ENCODE results near the gene NPAS3. TPM values are rescaled to one million over a fixed set of nuclear protein-coding genes. Genes with fewer than 3 reads are reported as not detected.

NPAS3 gene
- total and polyA plus RNA-seq, 4 experiments from 2014 or later: not detected

- CTCF ChIA-PET (ENCODE audit: partially characterized antibody): interaction anchor here (1.3 kb wide), 1 partner anchor 9 kb away, joined by 3 read pairs; no protein-coding TSS in a partner anchor
- no peak overlapping the region for H3K27ac Mint-ChIP-seq
- no peaks in the 10 kb centered on the region for H3K27me3 Mint-ChIP-seq
- Histone ChIP-seq H3K27ac (ENCODE audit: low read depth, low read length) (no peak overlapping the region), H3K27me3 (ENCODE audit: insufficient read depth, low read length) (no peaks in the 10 kb centered on the region), H3K4me1 (ENCODE audit: insufficient read depth, low read length) (no peaks in the 10 kb centered on the region), H3K4me3 (ENCODE audit: low read length in 2 of 2) (no peak overlapping the region), H3K9me3 (ENCODE audit: control insufficient read depth in 1 of 2, low read length in 2 of 2) (no peaks in the 10 kb centered on the region), H3K36me3 (ENCODE audit: insufficient read depth, low read length) (no peaks in the 10 kb centered on the region)
- POLR2A ChIA-PET (ENCODE audit: partially characterized antibody): no interaction called here
- H3K4me1 Mint-ChIP-seq: no peaks in the 10 kb centered on the region
- intact Hi-C loops (cut with micrococcal nuclease): no loop called here
- DNase-seq: no peak
- H3K36me3 Mint-ChIP-seq: no peaks in the 10 kb centered on the region
- no peak overlapping the region for H3K4me3 Mint-ChIP-seq
- peaks cover 0 to 3% (median under 1%) of the 10 kb centered on the region in 8 donors for H3K9me3 Mint-ChIP-seq
Measured at GRCh38 chr14:33414041-33414440, 475.4 kb downstream of the NPAS3 start.

- peaks cover 0 to 2% of the 10 kb centered on the region in 2 donors for H3K27me3 Mint-ChIP-seq
- H3K36me3 Mint-ChIP-seq: no peaks in the 10 kb centered on the region
- Histone ChIP-seq H3K4me3 (ENCODE audit: low read length in 2 of 2) (no peak overlapping the region), H3K27ac (ENCODE audit: low read depth, low read length) (no peak overlapping the region), H3K36me3 (ENCODE audit: insufficient read depth, low read length) (no peaks in the 10 kb centered on the region), H3K9me3 (ENCODE audit: control insufficient read depth in 1 of 2, low read length in 2 of 2) (no peaks in the 10 kb centered on the region), H3K4me1 (ENCODE audit: insufficient read depth, low read length) (no peaks in the 10 kb centered on the region), H3K27me3 (ENCODE audit: insufficient read depth, low read length) (no peaks in the 10 kb centered on the region)
- no peak for DNase-seq
- intact Hi-C loops (cut with micrococcal nuclease): no loop called here
- no peak overlapping the region for H3K27ac Mint-ChIP-seq
- peaks cover 0 to 2% (median 0%) of the 10 kb centered on the region in 8 donors for H3K9me3 Mint-ChIP-seq
- no peak overlapping the region for H3K4me3 Mint-ChIP-seq
- ChIA-PET CTCF (ENCODE audit: partially characterized antibody) (no interaction called here), POLR2A (ENCODE audit: partially characterized antibody) (no interaction called here)
- no peaks in the 10 kb centered on the region for H3K4me1 Mint-ChIP-seq
Measured at GRCh38 chr14:33420051-33420627, 481.5 kb downstream of the NPAS3 start.

- no peak overlapping the region for H3K4me3 Mint-ChIP-seq
- intact Hi-C loops (cut with micrococcal nuclease): no loop called here
- no peak overlapping the region for H3K27ac Mint-ChIP-seq
- Histone ChIP-seq H3K9me3 (ENCODE audit: control insufficient read depth in 1 of 2, low read length in 2 of 2) (no peaks in the 10 kb centered on the region), H3K36me3 (ENCODE audit: insufficient read depth, low read length) (no peaks in the 10 kb centered on the region), H3K4me1 (ENCODE audit: insufficient read depth, low read length) (no peaks in the 10 kb centered on the region), H3K27me3 (ENCODE audit: insufficient read depth, low read length) (no peaks in the 10 kb centered on the region), H3K4me3 (ENCODE audit: low read length in 2 of 2) (no peak overlapping the region), H3K27ac (ENCODE audit: low read depth, low read length) (no peak overlapping the region)
- ChIA-PET CTCF (ENCODE audit: partially characterized antibody) (no interaction called here), POLR2A (ENCODE audit: partially characterized antibody) (no interaction called here)
- H3K4me1 Mint-ChIP-seq: no peaks in the 10 kb centered on the region
- no peaks in the 10 kb centered on the region for H3K27me3 Mint-ChIP-seq
- H3K36me3 Mint-ChIP-seq: no peaks in the 10 kb centered on the region
- no peaks in the 10 kb centered on the region for H3K9me3 Mint-ChIP-seq
- no peak for DNase-seq
Measured at GRCh38 chr14:33430414-33431035, 491.8 kb downstream of the NPAS3 start.

GRCh38 chr14:33432407-33433023 lies 493.8 kb downstream of the NPAS3 start:
- H3K27me3 ChIP-seq (ENCODE audit: insufficient read depth, low read length): no peaks in the 10 kb centered on the region
- no peaks in the 10 kb centered on the region for H3K9me3 ChIP-seq (ENCODE audit: control insufficient read depth in 1 of 2, low read length in 2 of 2)
- H3K4me1 ChIP-seq (ENCODE audit: insufficient read depth, low read length): peaks cover 10% of the 10 kb centered on the region
- peaks cover 0 to 2% (median 0%) of the 10 kb centered on the region in 8 donors for H3K9me3 Mint-ChIP-seq
- no peak for DNase-seq
- no peaks in the 10 kb centered on the region for H3K36me3 ChIP-seq (ENCODE audit: insufficient read depth, low read length)
- no peak overlapping the region for H3K27ac Mint-ChIP-seq
- POLR2A ChIA-PET (ENCODE audit: partially characterized antibody): no interaction called here
- H3K4me3 Mint-ChIP-seq: no peak overlapping the region
- H3K4me1 Mint-ChIP-seq: peaks cover 6 to 11% (median 9%) of the 10 kb centered on the region in 4 donors
- no peaks in the 10 kb centered on the region for H3K36me3 Mint-ChIP-seq
- H3K27ac ChIP-seq (ENCODE audit: low read depth, low read length): no peak overlapping the region
- CTCF ChIA-PET (ENCODE audit: partially characterized antibody): no interaction called here
- intact Hi-C loops (cut with micrococcal nuclease): loop anchor here (2.0 kb wide), 1 partner anchor 856 kb away; no protein-coding TSS in a partner anchor
- H3K27me3 Mint-ChIP-seq: no peaks in the 10 kb centered on the region
- H3K4me3 ChIP-seq (ENCODE audit: low read length in 2 of 2): no peak overlapping the region

- H3K4me1 Mint-ChIP-seq: peaks cover 6 to 11% (median 9%) of the 10 kb centered on the region in 4 donors
- DNase-seq: no peak
- POLR2A ChIA-PET (ENCODE audit: partially characterized antibody): no interaction called here
- intact Hi-C loops (cut with micrococcal nuclease): loop anchor here (2.0 kb wide), 1 partner anchor 857 kb away; no protein-coding TSS in a partner anchor
- no peak overlapping the region for H3K27ac Mint-ChIP-seq
- Histone ChIP-seq H3K9me3 (ENCODE audit: control insufficient read depth in 1 of 2, low read length in 2 of 2) (no peaks in the 10 kb centered on the region), H3K27ac (ENCODE audit: low read depth, low read length) (no peak overlapping the region), H3K4me1 (ENCODE audit: insufficient read depth, low read length) (peaks cover 10% of the 10 kb centered on the region), H3K4me3 (ENCODE audit: low read length in 2 of 2) (no peak overlapping the region), H3K36me3 (ENCODE audit: insufficient read depth, low read length) (no peaks in the 10 kb centered on the region), H3K27me3 (ENCODE audit: insufficient read depth, low read length) (no peaks in the 10 kb centered on the region)
- peaks cover 0 to 4% (median 0%) of the 10 kb centered on the region in 8 donors for H3K9me3 Mint-ChIP-seq
- no peaks in the 10 kb centered on the region for H3K27me3 Mint-ChIP-seq
- H3K4me3 Mint-ChIP-seq: no peak overlapping the region
- CTCF ChIA-PET (ENCODE audit: partially characterized antibody): no interaction called here
- H3K36me3 Mint-ChIP-seq: no peaks in the 10 kb centered on the region
Measured at GRCh38 chr14:33433396-33433795, 494.7 kb downstream of the NPAS3 start.

GRCh38 chr14:33435911-33436689 lies 497.4 kb downstream of the NPAS3 start:
- Mint-ChIP-seq H3K27me3 (no peaks in the 10 kb centered on the region), H3K36me3 (no peaks in the 10 kb centered on the region), H3K4me1 (peaks cover 6 to 11% (median 9%) of the 10 kb centered on the region in 4 donors), H3K9me3 (peaks cover 0 to 4% (median 0%) of the 10 kb centered on the region in 8 donors), H3K27ac (peak overlapping the region in 1 of 7 donors; percentile 61), H3K4me3 (no peak overlapping the region)
- peaks cover 10% of the 10 kb centered on the region for H3K4me1 ChIP-seq (ENCODE audit: insufficient read depth, low read length)
- intact Hi-C loops (cut with micrococcal nuclease): no loop called here
- H3K27me3 ChIP-seq (ENCODE audit: insufficient read depth, low read length): no peaks in the 10 kb centered on the region
- H3K9me3 ChIP-seq (ENCODE audit: control insufficient read depth in 1 of 2, low read length in 2 of 2): no peaks in the 10 kb centered on the region
- DNase-seq: no peak
- H3K27ac ChIP-seq (ENCODE audit: low read depth, low read length): no peak overlapping the region
- CTCF ChIA-PET (ENCODE audit: partially characterized antibody): no interaction called here
- no peaks in the 10 kb centered on the region for H3K36me3 ChIP-seq (ENCODE audit: insufficient read depth, low read length)
- POLR2A ChIA-PET (ENCODE audit: partially characterized antibody): no interaction called here
- H3K4me3 ChIP-seq (ENCODE audit: low read length in 2 of 2): no peak overlapping the region

- no peak for DNase-seq
- H3K27me3 ChIP-seq (ENCODE audit: insufficient read depth, low read length): no peaks in the 10 kb centered on the region
- H3K27ac ChIP-seq (ENCODE audit: low read depth, low read length): no peak overlapping the region
- Mint-ChIP-seq H3K9me3 (peaks cover 0 to 4% (median 0%) of the 10 kb centered on the region in 8 donors), H3K27ac (no peak overlapping the region), H3K27me3 (no peaks in the 10 kb centered on the region), H3K4me1 (peaks cover 0 to 4% (median 1%) of the 10 kb centered on the region in 4 donors), H3K36me3 (no peaks in the 10 kb centered on the region), H3K4me3 (no peak overlapping the region)
- no peak overlapping the region for H3K4me3 ChIP-seq (ENCODE audit: low read length in 2 of 2)
- H3K4me1 ChIP-seq (ENCODE audit: insufficient read depth, low read length): peaks cover 1% of the 10 kb centered on the region
- no peaks in the 10 kb centered on the region for H3K9me3 ChIP-seq (ENCODE audit: control insufficient read depth in 1 of 2, low read length in 2 of 2)
- no peaks in the 10 kb centered on the region for H3K36me3 ChIP-seq (ENCODE audit: insufficient read depth, low read length)
- ChIA-PET POLR2A (ENCODE audit: partially characterized antibody) (no interaction called here), CTCF (ENCODE audit: partially characterized antibody) (no interaction called here)
- intact Hi-C loops (cut with micrococcal nuclease): no loop called here
Measured at GRCh38 chr14:33441633-33442032, 503.0 kb downstream of the NPAS3 start.

Data from CD4-positive, alpha-beta memory T cell (primary cell).